ENCODE results near the gene SEMA3B.
A peak's percentile ranks its signal among the peaks of the same experiment; 100 is the strongest.

DNA sequence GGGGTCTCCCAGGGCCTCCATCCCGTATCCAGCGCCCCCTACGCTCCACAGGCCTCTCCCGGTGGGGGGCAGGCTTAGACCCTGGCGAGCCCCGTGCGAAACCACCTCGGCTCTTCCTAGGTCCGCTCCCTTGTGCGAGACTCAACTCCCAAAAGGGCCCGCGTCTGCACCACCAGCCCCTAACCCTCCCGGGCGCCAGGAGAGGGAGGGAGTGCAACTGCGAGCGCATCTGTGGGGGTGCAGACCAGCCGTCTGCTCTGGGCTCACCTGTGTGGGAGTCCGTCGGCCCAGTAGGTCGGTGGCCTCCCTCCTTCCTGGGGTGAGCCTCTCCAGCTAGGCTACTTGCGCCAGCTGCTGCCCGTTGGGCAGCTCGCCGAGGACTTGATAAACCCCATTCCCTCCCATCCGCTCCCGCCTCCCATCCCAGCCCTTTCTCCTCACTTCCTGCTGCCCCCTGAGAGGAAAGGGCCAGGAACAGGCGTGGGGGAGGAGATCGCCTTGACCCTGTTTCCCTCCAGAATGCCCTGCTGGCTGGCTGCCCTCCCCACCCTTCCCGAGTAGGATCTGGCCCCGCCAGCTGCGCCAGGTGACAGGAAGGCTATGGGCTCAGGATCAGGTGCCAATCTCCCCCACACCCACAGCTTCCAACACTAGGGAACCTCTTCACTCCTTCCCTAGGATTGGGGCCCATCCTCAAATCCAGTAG, 53.6 kb downstream of the SEMA3B start, which contains the start of gene HYAL2:
- TF ChIP-seq, protein P1, sequence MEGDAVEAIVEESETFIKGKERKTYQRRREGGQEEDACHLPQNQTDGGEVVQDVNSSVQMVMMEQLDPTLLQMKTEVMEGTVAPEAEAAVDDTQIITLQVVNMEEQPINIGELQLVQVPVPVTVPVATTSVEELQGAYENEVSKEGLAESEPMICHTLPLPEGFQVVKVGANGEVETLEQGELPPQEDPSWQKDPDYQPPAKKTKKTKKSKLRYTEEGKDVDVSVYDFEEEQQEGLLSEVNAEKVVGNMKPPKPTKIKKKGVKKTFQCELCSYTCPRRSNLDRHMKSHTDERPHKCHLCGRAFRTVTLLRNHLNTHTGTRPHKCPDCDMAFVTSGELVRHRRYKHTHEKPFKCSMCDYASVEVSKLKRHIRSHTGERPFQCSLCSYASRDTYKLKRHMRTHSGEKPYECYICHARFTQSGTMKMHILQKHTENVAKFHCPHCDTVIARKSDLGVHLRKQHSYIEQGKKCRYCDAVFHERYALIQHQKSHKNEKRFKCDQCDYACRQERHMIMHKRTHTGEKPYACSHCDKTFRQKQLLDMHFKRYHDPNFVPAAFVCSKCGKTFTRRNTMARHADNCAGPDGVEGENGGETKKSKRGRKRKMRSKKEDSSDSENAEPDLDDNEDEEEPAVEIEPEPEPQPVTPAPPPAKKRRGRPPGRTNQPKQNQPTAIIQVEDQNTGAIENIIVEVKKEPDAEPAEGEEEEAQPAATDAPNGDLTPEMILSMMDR (IDR thresholded peaks at IDR 0.05) = no peak
- no peak for TF ChIP-seq POLR2A (IDR thresholded peaks at IDR 0.05)
- TF ChIP-seq POLR2AphosphoS5 (IDR thresholded peaks at IDR 0.05) = peak in 2 of 3 donors; percentile 53 to 77

Measured in breast epithelium (tissue), 3 donors.